HG02610 (cell line): ENCODE data around the gene AMBP.

Source experiments
- ATAC-seq: cut with Tn5 transposase; IDR thresholded peaks from one replicate; pipeline ENCODE4 v1.9.1; 2021; ENCODE audit warnings: mild to moderate bottlenecking, moderate library complexity; ENCODE audit not compliant: unreplicated experiment

Gene AMBP

GRCh38 chr9:114014044-114014443, 64.1 kb downstream of the AMBP start:
- ATAC-seq, result no peak

- ATAC-seq, result no peak
These were observed 66.0 kb downstream of the AMBP start for GRCh38 chr9:114012126-114012525.

GRCh38 chr9:114011313-114011712, 66.8 kb downstream of the AMBP start:
- no peak for ATAC-seq
